Skin of body (tissue), 2 donors: Measurements from ENCODE around the gene EPO. TPM values are rescaled to one million over a fixed set of nuclear protein-coding genes. Genes with fewer than 3 reads are reported as not detected.
A peak's percentile ranks its signal among the peaks of the same experiment; 100 is the strongest.

ENCODE experiments used
- DNase-seq: peaks from one replicate; lab custom pipeline; 2025; lab: John Stamatoyannopoulos, UW
- total RNA-seq: library from RNA; depleted of rRNA; stranded (reverse); fragments of >200 nt; gene quantifications from one replicate; pipeline ENCODE4 v1.2.3, GENCODE V29; 2014

EPO gene
- total RNA-seq, result not detected

GRCh38 chr7:100720279-100720670 lies at the start of gene EPO:
EPO (plus strand) TSS chr7:100720468; CDS start chr7:100720981, 513 bp downstream.
- no peak for DNase-seq

- no peak for DNase-seq
Measured at GRCh38 chr7:100671353-100672327, 48.6 kb upstream of the EPO start.

- peak; percentile 98 for DNase-seq
Measured at GRCh38 chr7:100673302-100673941, 46.8 kb upstream of the EPO start, which contains the start of gene GNB2. GNB2 (plus strand) TSS chr7:100673740; CDS start chr7:100676266, 2,526 bp downstream.

GRCh38 chr7:100673942-100674410 lies 46.3 kb upstream of the EPO start:
- DNase-seq, result no peak

- no peak for DNase-seq
Measured at GRCh38 chr7:100674411-100675104, 45.7 kb upstream of the EPO start.

GRCh38 chr7:100675105-100675451 lies 45.2 kb upstream of the EPO start:
- DNase-seq, result no peak

GRCh38 chr7:100675581-100676350 lies 44.5 kb upstream of the EPO start:
- DNase-seq, result peak; percentile 48

- DNase-seq, result no peak
Measured at GRCh38 chr7:100676501-100677306, 43.6 kb upstream of the EPO start.

- no peak for DNase-seq
Measured at GRCh38 chr7:100677308-100678267, 42.7 kb upstream of the EPO start.

- DNase-seq, result no peak
Measured at GRCh38 chr7:100678291-100678984, 41.8 kb upstream of the EPO start.

GRCh38 chr7:100679129-100679926 lies 40.9 kb upstream of the EPO start:
- DNase-seq, result no peak

GRCh38 chr7:100679927-100680575 lies 40.2 kb upstream of the EPO start:
- peak; percentile 11 for DNase-seq

GRCh38 chr7:100680576-100681271 lies 39.5 kb upstream of the EPO start:
- DNase-seq, result no peak

GRCh38 chr7:100681491-100682227 lies 38.6 kb upstream of the EPO start:
- DNase-seq, result no peak

- no peak for DNase-seq
Measured at GRCh38 chr7:100682228-100682741, 38.0 kb upstream of the EPO start.
